NCI-H1436 (cell line): ENCODE measurements around the gene TMCC1.
"Not testable (repeated sequence)": the region's sequence is repeated elsewhere in the genome, so short reads cannot be mapped to it uniquely, and the experiment has no call there.

ENCODE experiments used
- DNase-seq: peaks from one replicate; lab custom pipeline; 2025; lab: John Stamatoyannopoulos, UW

Gene TMCC1

GRCh38 chr3:129836381-129837064 is 57.0 kb downstream of the TMCC1 start:
- no peak for DNase-seq

- no peak for DNase-seq
These were observed 58.3 kb downstream of the TMCC1 start for GRCh38 chr3:129835198-129835597.

GRCh38 chr3:129834580-129834979 is 58.9 kb downstream of the TMCC1 start:
- DNase-seq = no peak

GRCh38 chr3:129831942-129832341 is 61.6 kb downstream of the TMCC1 start:
- not testable (repeated sequence) for DNase-seq

GRCh38 chr3:129831503-129831902 is 62.0 kb downstream of the TMCC1 start:
- no peak for DNase-seq

- DNase-seq = peak; percentile 43
These were observed 63.9 kb downstream of the TMCC1 start for GRCh38 chr3:129829640-129830039.

- DNase-seq = no peak
These were observed 65.7 kb downstream of the TMCC1 start for GRCh38 chr3:129827765-129828164.

GRCh38 chr3:129824926-129825541 is 68.5 kb downstream of the TMCC1 start:
- peak; percentile 60 for DNase-seq

- no peak for DNase-seq
These were observed 70.8 kb downstream of the TMCC1 start for GRCh38 chr3:129822679-129823078.

- DNase-seq = no peak
These were observed 71.3 kb downstream of the TMCC1 start for GRCh38 chr3:129822241-129822640.

GRCh38 chr3:129820587-129820986 is 72.9 kb downstream of the TMCC1 start:
- DNase-seq = no peak

- no peak for DNase-seq
These were observed 80.9 kb downstream of the TMCC1 start for GRCh38 chr3:129812589-129812988.

GRCh38 chr3:129809297-129809696 is 84.2 kb downstream of the TMCC1 start:
- no peak for DNase-seq

- no peak for DNase-seq
These were observed 97.4 kb downstream of the TMCC1 start for GRCh38 chr3:129796146-129796545.

GRCh38 chr3:129795186-129796010 is 98.1 kb downstream of the TMCC1 start:
- no peak for DNase-seq

- DNase-seq = peak; percentile 78
These were observed 99.0 kb downstream of the TMCC1 start for GRCh38 chr3:129794311-129795185.

- DNase-seq = peak; percentile 6
These were observed 99.6 kb downstream of the TMCC1 start for GRCh38 chr3:129793942-129794310.

GRCh38 chr3:129793319-129793718 is 100.2 kb downstream of the TMCC1 start:
- DNase-seq = no peak

GRCh38 chr3:129783470-129783869 is 110.0 kb downstream of the TMCC1 start:
- no peak for DNase-seq

GRCh38 chr3:129778871-129779270 is 114.6 kb downstream of the TMCC1 start:
- DNase-seq = no peak

- DNase-seq = no peak
These were observed 115.7 kb downstream of the TMCC1 start for GRCh38 chr3:129777806-129778205.

GRCh38 chr3:129775870-129776269 is 117.6 kb downstream of the TMCC1 start:
- no peak for DNase-seq
